GM21381 (cell line): Measurements from ENCODE around the gene EML5.
"Not testable (repeated sequence)": the region's sequence is repeated elsewhere in the genome, so short reads cannot be mapped to it uniquely, and the experiment has no call there.

Experiments
- ATAC-seq: cut with Tn5 transposase; IDR thresholded peaks from one replicate; pipeline ENCODE4 v1.9.1; 2021; ENCODE audit warnings: mild to moderate bottlenecking, moderate library complexity; ENCODE audit not compliant: unreplicated experiment

The EML5 gene

DNA sequence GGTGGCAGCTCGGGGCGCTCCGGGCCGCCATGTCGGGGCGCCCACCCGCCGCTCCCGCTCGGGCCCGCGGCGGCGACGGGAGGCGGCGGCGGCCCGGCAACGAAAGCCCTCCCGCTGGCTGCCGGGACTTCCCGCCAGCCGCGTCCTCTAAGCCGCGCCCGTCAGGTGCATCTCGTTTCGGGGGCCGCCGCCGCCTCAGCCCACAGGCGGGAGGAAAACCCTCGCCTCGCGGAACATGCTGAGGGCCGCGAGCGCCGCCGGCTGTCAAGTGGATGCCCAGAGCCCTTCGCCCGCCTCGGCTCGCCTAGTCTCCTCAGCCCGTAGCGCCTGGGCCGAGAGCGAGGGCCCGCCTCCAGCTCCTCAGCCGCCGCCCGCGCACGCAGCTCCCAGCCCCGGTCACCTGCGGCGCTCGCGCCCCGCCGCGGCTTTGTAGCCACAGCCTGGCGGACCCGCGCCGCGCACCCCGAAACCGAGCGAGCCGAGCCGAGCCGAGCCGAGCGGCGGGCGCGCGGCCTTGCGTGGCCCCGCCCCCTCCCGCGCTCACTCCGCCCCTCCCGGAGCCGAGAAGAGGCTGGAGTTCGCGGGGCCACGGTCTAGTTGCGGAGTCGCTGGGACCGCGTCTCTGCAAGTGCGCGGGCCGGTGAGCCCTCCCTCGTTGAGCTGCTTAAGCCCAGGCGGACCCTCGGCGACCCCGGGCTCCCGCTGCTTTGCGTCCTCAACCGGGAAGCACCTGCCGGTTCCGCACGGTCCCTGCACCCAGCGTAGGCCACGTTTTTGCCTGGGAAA lies at the start of gene EML5:
Gene EML5 (minus strand): TSS at position 481 of the 786 bp plus-strand sequence. CDS start 450 bp downstream, at position 31.
- ATAC-seq = peak; percentile 88

- no peak for ATAC-seq
Observed at GRCh38 chr14:88842414-88842813, 49.7 kb upstream of the EML5 start.

DNA sequence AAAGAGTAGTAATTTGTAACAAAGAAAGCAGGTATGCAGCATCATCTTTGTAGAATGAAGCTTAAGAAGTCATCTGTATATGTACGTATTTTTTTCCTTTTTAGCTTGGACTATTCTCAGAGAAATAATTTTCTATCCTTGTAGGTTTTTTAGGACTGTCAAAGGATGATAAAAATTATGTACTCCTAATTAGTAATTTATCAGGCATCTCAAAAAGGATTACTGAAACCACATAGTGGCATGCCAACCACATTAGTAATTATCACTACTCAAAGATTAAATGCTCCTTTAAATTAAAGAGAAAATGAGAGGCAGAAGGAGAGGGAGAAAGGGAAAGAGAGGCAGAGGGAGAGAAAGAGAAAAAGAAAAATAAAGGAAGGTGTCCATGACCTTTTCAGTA lies 49.0 kb upstream of the EML5 start:
- no peak for ATAC-seq

DNA sequence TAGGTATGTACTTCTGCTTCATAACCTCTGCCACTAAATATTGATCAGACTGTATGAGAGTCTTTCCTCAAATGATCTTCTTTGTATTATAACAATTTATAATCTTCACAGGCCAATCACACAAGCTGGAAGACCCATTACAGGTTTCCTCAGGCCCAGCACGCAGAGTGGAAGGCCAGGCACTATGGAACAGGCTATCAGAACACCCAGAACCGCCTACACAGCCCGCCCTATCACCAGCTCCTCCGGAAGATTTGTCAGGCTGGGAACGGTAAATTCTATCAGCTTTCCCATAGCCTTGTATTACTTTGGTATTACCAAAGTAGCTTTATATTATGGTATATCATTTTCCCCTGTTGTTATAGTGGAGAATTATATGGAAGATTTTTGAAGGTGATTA lies 48.2 kb upstream of the EML5 start:
- no peak for ATAC-seq

GRCh38 chr14:88838015-88838414 lies 45.3 kb upstream of the EML5 start:
- ATAC-seq = no peak

DNA sequence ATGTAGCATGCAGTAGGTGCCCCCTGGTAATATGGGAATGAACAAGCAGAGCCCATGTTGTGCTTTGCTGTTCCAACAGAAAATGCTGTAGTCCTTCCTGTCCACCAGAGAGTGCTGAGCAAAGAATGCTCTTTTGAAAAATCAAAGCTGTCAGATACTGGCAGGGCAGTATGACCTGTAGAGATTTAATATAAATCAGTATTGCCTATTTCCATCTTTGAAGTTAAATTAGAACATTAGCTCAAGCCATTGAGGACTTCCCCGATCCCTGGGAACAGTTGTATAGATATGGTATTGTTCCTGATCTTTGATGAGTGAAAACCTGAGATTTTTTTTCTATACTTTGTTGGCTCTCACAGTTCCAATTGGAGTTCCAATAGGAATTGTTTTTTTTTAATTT lies 44.7 kb upstream of the EML5 start:
- ATAC-seq = no peak

DNA sequence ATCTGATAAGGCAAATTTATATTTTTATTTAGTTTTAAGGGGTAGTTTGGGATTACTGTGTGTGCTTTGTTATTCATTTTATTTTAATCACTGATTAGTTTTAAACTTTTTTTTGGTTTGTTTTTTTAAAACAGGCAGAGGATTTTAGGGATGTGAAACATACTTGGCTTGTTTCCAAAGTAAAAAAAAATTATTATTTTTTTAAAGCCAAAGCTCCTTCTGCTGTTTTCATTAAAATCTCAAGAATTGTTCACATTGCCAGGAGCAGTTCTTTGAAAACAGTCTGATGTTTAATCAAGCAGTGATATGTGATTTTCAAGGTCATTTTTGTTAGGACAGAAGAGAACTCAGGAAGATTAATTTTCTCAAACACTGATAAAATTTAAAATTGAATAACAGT lies 42.9 kb upstream of the EML5 start:
- no peak for ATAC-seq

DNA sequence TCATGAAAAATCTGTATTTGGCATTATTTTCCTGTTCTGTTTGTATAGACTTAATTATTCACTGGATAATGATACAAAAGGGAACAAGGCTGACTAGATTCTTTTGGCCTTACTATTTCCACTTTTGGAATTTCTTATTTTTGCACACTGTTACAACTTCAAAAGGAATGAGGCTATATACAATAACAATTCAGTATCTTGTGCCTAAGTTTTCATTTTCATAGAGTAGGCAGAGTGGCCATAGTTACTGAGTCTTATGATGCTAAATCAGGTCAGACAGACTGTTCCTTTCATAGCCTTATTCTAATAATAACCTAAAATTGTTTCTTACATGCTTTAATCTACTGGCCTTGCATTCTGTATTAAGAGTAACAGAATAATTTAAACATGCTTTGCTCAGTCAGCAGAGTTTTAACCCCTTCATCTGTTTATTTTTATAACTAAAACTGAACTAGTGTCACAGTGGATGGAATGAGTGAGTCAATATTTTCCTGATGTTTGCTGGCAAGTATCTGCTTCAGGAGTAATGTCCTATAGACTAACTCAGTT lies 42.2 kb upstream of the EML5 start:
- no peak for ATAC-seq

DNA sequence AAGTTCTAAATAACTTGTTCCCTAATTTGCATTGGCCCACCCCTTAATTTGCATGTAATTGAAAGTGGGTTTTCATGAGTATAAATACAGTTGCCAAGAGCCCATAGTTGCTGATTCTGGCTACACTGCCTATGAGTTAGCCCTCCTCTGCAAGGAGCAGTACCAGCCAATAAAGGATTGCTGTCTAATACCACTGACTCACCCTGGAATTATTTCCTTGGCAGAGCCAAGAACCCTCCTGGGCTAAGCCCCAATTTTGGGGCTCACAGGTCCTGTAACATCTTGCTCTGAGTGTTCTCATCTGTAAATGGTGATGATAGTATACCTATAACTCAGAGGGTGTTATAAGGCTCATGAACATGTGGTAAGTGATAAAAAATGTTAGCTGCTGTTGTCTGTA lies 38.5 kb upstream of the EML5 start:
- no peak for ATAC-seq

GRCh38 chr14:88829685-88830302 lies 37.0 kb upstream of the EML5 start:
- no peak for ATAC-seq

DNA sequence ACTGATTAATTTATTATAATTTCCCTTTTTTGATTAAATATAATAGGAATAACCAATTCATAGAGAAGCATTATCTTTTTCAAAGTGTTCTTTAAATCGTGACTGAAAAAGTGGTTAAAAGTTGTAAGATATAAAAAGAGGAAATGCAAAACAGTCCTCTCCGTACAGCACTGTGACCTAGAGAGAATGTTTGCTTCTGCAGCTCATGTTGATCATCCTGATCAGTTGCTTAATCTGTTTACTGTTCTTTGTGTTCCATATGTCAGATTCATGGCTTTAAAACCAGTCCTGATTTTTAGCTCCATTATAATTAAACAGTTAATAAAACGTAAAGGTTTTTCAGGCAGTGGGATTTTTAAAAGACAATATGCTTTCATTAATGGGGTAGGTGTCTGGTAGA lies 36.4 kb upstream of the EML5 start:
- no peak for ATAC-seq

DNA sequence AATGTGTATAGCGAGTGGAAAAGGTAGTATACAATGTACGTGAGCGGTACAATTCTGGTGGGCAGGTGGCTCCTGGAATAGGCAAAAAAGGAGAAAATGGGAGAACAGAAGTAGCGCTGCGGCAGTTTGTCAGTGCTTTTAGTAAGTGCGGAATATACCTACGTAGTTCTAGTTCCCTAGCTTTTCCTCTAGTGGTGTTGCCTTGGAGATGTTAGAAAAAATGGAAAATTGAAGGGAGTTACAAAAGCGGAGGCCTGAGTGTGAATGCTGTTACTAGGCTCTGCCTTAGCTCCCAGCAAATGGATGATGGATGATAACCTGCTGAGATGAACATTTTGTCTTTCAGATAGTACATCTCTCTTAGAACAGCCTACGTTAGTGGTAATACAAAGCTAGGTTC lies 32.8 kb upstream of the EML5 start:
- no peak for ATAC-seq

DNA sequence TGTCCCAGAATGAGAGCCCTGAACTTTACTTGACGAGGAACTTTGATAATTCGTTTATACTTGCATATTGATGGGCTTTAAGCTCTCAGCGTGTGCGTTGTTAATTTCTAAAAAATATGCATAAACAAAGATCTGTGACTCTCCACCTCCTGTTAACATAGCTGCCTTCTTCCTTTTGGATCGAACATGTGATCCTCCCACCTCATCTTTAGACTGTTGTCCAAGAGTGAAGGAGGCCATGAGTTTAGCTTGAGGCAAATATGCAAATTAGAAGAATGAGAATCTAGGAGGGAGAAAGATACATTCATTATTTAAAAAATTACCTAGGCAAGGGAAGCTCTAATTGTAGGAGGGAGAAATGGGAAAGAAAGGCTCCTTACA lies 32.3 kb upstream of the EML5 start:
- ATAC-seq = no peak

- peak; percentile 99 for ATAC-seq
Observed at GRCh38 chr14:88824314-88825077, 31.7 kb upstream of the EML5 start, which contains the start of gene TTC8. Gene TTC8, plus strand, starts transcription at chr14:88824651. Its CDS starts 57 bp downstream, at chr14:88824708.

- peak; percentile 7 for ATAC-seq
Observed at GRCh38 chr14:88823968-88824313, 31.2 kb upstream of the EML5 start.

- ATAC-seq = no peak
Observed at GRCh38 chr14:88821888-88822287, 29.1 kb upstream of the EML5 start.

DNA sequence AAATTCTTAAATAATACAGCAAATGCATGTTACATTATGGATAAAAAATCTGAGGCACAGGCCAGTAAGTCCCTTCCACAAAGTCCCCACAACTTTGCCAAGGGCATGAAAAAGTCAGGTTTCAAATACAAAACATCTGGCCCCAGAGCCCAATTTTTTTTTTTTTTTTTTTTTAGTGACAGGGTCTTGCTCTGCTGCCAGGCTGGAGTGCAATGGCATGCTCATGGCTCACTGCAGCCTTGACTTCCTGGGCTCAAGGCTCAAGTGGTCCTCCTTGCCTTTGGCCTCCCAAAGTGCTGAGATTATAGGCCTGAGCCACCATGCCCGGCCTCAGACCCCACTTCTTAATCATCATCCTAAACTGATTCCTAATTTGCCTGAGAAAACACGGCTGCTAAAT lies 28.6 kb upstream of the EML5 start:
- no peak for ATAC-seq

DNA sequence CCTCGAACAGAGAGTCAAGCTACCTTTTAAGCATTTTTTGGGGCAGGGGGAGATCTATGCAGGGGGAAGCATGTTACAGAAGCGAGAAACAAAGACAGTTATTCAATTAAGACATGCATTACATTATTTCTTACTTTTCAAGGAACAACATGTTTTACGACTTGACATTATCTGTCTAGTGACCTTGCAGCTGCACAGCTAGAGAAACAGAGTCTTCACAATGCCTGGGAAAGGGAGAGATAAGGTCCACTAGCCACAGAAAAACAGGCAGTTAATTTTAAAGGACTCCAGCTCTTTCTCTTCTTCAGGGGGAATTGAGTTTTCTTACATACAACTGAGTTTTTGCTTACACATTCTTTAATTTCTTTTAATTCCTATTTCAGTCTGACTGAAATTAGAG lies 26.9 kb upstream of the EML5 start:
- not testable (repeated sequence) for ATAC-seq

GRCh38 chr14:88818018-88818417 lies 25.3 kb upstream of the EML5 start:
- no peak for ATAC-seq

- ATAC-seq = no peak
Observed at GRCh38 chr14:88815980-88816379, 23.2 kb upstream of the EML5 start.

DNA sequence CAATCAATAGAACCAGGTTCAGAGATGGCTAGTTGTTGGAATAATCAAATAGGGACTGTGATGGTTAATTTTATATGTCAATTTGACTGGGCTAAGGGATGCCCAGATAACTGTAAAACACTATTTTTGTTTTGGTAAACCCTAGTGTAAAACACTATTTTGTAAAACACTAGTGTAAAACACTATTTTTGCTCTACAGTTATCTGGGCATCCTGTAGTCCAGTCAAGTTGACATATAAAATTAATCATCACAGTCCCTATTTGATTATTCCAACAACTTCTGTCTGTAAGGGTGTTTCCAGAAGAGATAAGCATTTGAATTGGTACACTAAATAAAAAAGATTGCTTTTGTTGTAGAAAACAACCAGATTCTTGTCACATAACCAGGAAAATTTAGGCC lies 15.6 kb upstream of the EML5 start:
- no peak for ATAC-seq

DNA sequence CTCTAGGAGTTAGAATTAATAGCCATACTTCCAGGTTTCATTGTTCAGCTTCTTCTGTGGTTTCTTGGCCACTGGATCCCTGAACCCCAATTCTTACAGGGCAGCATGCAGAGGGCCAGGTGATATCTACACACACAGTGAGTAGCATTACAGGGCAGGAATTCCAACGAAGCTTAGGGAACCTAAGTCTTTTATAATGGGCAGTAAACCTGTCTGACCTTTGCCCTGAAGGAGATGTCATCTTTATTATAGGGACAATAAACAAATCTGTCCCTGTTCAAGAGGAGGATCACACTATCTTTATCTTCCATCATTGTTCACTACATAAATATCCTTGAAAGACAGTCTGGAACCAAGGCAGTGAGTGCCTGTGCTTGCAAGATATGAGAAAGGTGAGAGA lies 11.7 kb upstream of the EML5 start:
- ATAC-seq = no peak
